OCI-LY1 (cell line): ENCODE data around the gene GLI3.

Experiments
- H2AFZ ChIP-seq: fragments of 200-600 bp; sonication (generic), shearing (Covaris generic); 2 replicates; pipeline ENCODE4 v1.6.0; 2014; ENCODE audit warnings: antibody characterized with exemption, mild to moderate bottlenecking, low read length
- H3F3A ChIP-seq: fragments of 200-600 bp; sonication (generic), shearing (Covaris generic); 2 replicates; pipeline ENCODE4 v1.6.0; 2014; ENCODE audit warnings: mild to moderate bottlenecking, antibody characterized with exemption, low read length, moderate library complexity; ENCODE audit not compliant: insufficient read depth
- H3K27ac ChIP-seq: fragments of 200-600 bp; sonication (generic); 2 replicates; pipeline ENCODE4 v1.5.1; 2014; ENCODE audit warnings: low read length, mixed run types, mild to moderate bottlenecking, low read depth; ENCODE audit not compliant: poor library complexity, severe bottlenecking
- H3K27me3 ChIP-seq: fragments of 200-600 bp; sonication (generic); 2 replicates; pipeline ENCODE4 v1.6.0; 2014; ENCODE audit warnings: antibody characterized with exemption, mild to moderate bottlenecking, low read length, moderate library complexity; ENCODE audit not compliant: insufficient read depth
- H3K36me3 ChIP-seq: fragments of 200-600 bp; sonication (generic); 2 replicates; pipeline ENCODE4 v1.6.1; 2014; ENCODE audit warnings: mild to moderate bottlenecking, antibody characterized with exemption, low read length, moderate library complexity, mixed read lengths; ENCODE audit not compliant: insufficient read depth
- H3K4me1 ChIP-seq: fragments of 200-600 bp; sonication (generic); 2 replicates; pipeline ENCODE4 v1.5.1; 2014; ENCODE audit warnings: mild to moderate bottlenecking, low read length, moderate library complexity; ENCODE audit not compliant: insufficient read depth, severe bottlenecking
- H3K4me2 ChIP-seq: fragments of 200-600 bp; sonication (generic), shearing (Covaris generic); 2 replicates; pipeline ENCODE4 v1.6.1; 2014; ENCODE audit warnings: low read length
- H3K4me3 ChIP-seq: fragments of 200-600 bp; sonication (generic); 2 replicates; pipeline ENCODE4 v1.5.1; 2014; ENCODE audit warnings: low read length, low read depth, mild to moderate bottlenecking, mixed read lengths; ENCODE audit not compliant: poor library complexity, severe bottlenecking
- H3K79me2 ChIP-seq: fragments of 200-600 bp; shearing (Covaris generic); 2 replicates; pipeline ENCODE4 v1.6.1; 2016; ENCODE audit warnings: mixed run types, low read length, mixed read lengths; ENCODE audit not compliant: insufficient read depth
- H3K9ac ChIP-seq: fragments of 200-600 bp; sonication (generic), shearing (Covaris generic); 2 replicates; pipeline ENCODE4 v1.6.1; 2014; ENCODE audit warnings: mild to moderate bottlenecking, low read length, mixed read lengths
- H3K9me2 ChIP-seq: fragments of 200-600 bp; sonication (generic), shearing (Covaris generic); 2 replicates; pipeline ENCODE4 v1.6.1; 2014; ENCODE audit warnings: low read depth, mild to moderate bottlenecking, low read length, mixed read lengths
- H3K9me3 ChIP-seq: fragments of 200-600 bp; shearing (Covaris generic); 2 replicates; pipeline ENCODE4 v1.6.1; 2014; ENCODE audit warnings: low read length, mixed read lengths
- H4K20me1 ChIP-seq: fragments of 200-600 bp; sonication (generic), shearing (Covaris generic); 2 replicates; pipeline ENCODE4 v1.6.0; 2016; ENCODE audit warnings: mild to moderate bottlenecking, low read length; ENCODE audit not compliant: insufficient read depth
- CTCF ChIP-seq: fragments of 200-600 bp; sonication (generic), shearing (Covaris generic); IDR thresholded peaks from 2 replicates; pipeline ENCODE4 v1.5.1; 2017; ENCODE audit warnings: mild to moderate bottlenecking, antibody characterized with exemption, low read length, moderate library complexity, mixed read lengths
- EZH2 ChIP-seq: fragments of 200-600 bp; sonication (generic), shearing (Covaris generic); IDR thresholded peaks from 2 replicates; pipeline ENCODE4 v1.8.0; 2017; ENCODE audit warnings: borderline replicate concordance, mixed run types, mild to moderate bottlenecking, antibody characterized with exemption, low read length, moderate library complexity, mixed read lengths

The GLI3 gene

GRCh38 chr7:41999736-42000283 lies 237.2 kb downstream of the GLI3 start:
- no peaks in the 10 kb centered on the region for H3K9me2 ChIP-seq
- no peak overlapping the region for H2AFZ ChIP-seq
- H3K4me3 ChIP-seq, result no peak overlapping the region
- no peak overlapping the region for H3K27ac ChIP-seq
- no peaks in the 10 kb centered on the region for H3F3A ChIP-seq
- no peaks in the 10 kb centered on the region for H3K4me1 ChIP-seq
- no peaks in the 10 kb centered on the region for H3K9me3 ChIP-seq
- TF ChIP-seq EZH2 (no peak), CTCF (no peak)
- H3K9ac ChIP-seq, result no peak overlapping the region
- no peaks in the 10 kb centered on the region for H3K36me3 ChIP-seq
- no peaks in the 10 kb centered on the region for H4K20me1 ChIP-seq
- H3K79me2 ChIP-seq, result no peaks in the 10 kb centered on the region
- no peaks in the 10 kb centered on the region for H3K27me3 ChIP-seq
- no peak overlapping the region for H3K4me2 ChIP-seq

GRCh38 chr7:41998041-41998440 lies 239.0 kb downstream of the GLI3 start:
- Histone ChIP-seq H3K36me3 (no peaks in the 10 kb centered on the region), H3K9ac (no peak overlapping the region), H4K20me1 (no peaks in the 10 kb centered on the region), H3K27me3 (0 out of 2 replicates have a peak, but pooled peaks cover 3% of the 10 kb centered on the region), H2AFZ (no peak overlapping the region), H3K9me3 (no peaks in the 10 kb centered on the region), H3K9me2 (no peaks in the 10 kb centered on the region), H3F3A (no peaks in the 10 kb centered on the region), H3K4me3 (no peak overlapping the region), H3K4me1 (no peaks in the 10 kb centered on the region), H3K79me2 (no peaks in the 10 kb centered on the region), H3K4me2 (no peak overlapping the region), H3K27ac (no peak overlapping the region)
- TF ChIP-seq EZH2, result no peak
- no peak for TF ChIP-seq CTCF

GRCh38 chr7:41997151-41997550 lies 239.9 kb downstream of the GLI3 start:
- TF ChIP-seq CTCF (no peak), EZH2 (no peak)
- H3K27ac ChIP-seq, result no peak overlapping the region
- H3K4me1 ChIP-seq, result no peaks in the 10 kb centered on the region

More at GRCh38 chr7:41997151-41997550, 239.9 kb downstream of the GLI3 start:
- Histone ChIP-seq H3K9me3 (no peaks in the 10 kb centered on the region), H3K9ac (no peak overlapping the region), H3K4me3 (no peak overlapping the region), H3K79me2 (no peaks in the 10 kb centered on the region), H2AFZ (no peak overlapping the region), H3F3A (no peaks in the 10 kb centered on the region), H3K27me3 (0 out of 2 replicates have a peak, but pooled peaks cover 5% of the 10 kb centered on the region), H3K9me2 (no peaks in the 10 kb centered on the region), H4K20me1 (no peaks in the 10 kb centered on the region), H3K4me2 (no peak overlapping the region), H3K36me3 (no peaks in the 10 kb centered on the region)
